ENCODE results near the gene DNAJA1. TPM values are rescaled to one million over a fixed set of nuclear protein-coding genes. Genes with fewer than 3 reads are reported as not detected.
"Not testable (repeated sequence)": the region's sequence is repeated elsewhere in the genome, so short reads cannot be mapped to it uniquely, and the experiment has no call there.

DNAJA1 gene
- total RNA-seq = 214 TPM
- 100 to 1,000 TPM in 2 of 4 donors, 10 to 100 TPM in 2; 82.4 to 106 (median 99.1) TPM for polyA plus RNA-seq

DNA sequence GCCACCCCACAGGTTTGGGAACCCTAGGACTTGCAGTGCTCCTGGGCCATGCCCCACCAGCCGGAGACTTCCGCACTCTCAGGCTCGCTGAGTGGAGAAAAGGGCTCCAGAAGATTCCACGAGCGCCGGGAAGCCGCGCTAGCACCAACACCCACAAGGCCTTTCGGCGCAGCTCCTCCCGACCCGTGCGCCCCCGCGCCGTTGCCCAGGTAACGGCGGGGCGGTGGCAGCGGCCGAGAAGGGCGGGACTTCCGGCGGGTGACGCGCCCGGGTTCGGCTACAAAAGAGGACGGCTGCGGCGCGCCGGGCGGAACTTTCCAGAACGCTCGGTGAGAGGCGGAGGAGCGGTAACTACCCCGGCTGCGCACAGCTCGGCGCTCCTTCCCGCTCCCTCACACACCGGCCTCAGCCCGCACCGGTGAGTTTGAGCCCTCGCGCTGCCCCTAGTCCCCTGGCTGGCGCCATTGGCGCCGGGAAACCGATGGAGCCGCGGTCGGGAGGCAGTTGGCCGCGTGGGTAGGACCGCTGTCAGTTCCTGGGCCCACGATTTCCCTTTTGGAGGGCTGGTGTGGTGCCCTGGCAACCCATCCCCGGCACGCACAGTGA is at the start of gene DNAJA1:
Gene DNAJA1 (plus strand): TSS at position 308 of the 606 bp plus-strand sequence. CDS start 1,212 bp downstream, outside the sequence.
- no peaks in the 10 kb centered on the region for H3K27me3 ChIP-seq (ENCODE audit: control insufficient read depth, insufficient read depth, low read length)
- ATAC-seq (ENCODE audit: low read depth in 2 of 2) = peak; percentile 89 to 91
- H3K36me3 ChIP-seq (ENCODE audit: control insufficient read depth, insufficient read depth, low read length) = peaks cover 27% of the 10 kb centered on the region
- peak within 1 kb of the TSS; percentile 95 to 98 (median 98) for H3K4me3 Mint-ChIP-seq
- DNase-seq = peak; percentile 91 to 97 (median 95)
- H3K4me1 Mint-ChIP-seq = peaks cover 50 to 83% (median 64%) of the 10 kb centered on the region in 4 donors
- H3K9me3 Mint-ChIP-seq = no peaks in the 10 kb centered on the region
- H3K4me3 ChIP-seq (ENCODE audit: low read depth, low read length) = peak within 1 kb of the TSS; percentile 92
- peaks cover 50% of the 10 kb centered on the region for H3K4me1 ChIP-seq (ENCODE audit: control insufficient read depth, insufficient read depth, low read length, poor library complexity, severe bottlenecking)
- peaks cover 27% of the 10 kb centered on the region for H3K36me3 Mint-ChIP-seq
- H3K27me3 Mint-ChIP-seq = no peaks in the 10 kb centered on the region
- H3K27ac ChIP-seq (ENCODE audit: insufficient read depth, low read length, poor library complexity, severe bottlenecking) = peak within 1 kb of the TSS; percentile 99
- peak within 1 kb of the TSS; percentile 79 to 97 (median 92) for H3K27ac Mint-ChIP-seq
- no peaks in the 10 kb centered on the region for H3K9me3 ChIP-seq (ENCODE audit: control insufficient read depth in 2 of 2, low read length in 2 of 2)

DNA sequence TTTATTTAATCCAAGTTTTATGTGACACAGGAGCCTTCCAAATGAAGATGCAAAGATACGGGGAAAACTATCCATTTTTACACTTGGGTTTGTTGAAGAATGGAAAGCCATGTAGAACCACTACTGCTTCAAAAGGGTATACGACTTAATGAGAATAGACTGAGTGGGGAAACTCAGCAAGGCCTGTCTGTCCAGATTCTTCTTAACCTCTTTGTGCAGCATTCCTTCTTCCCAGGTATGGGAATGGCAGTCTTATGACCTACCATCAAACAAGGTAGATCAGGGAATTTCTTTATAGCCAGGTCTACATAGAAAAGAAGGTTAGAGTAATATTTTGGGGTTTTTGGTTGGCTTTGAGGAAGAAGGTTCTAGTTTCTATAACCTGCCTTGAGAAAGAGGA is 47.0 kb upstream of the DNAJA1 start:
- Histone ChIP-seq H3K27me3 (ENCODE audit: control insufficient read depth, insufficient read depth, low read length) (no peaks in the 10 kb centered on the region), H3K4me1 (ENCODE audit: control insufficient read depth, insufficient read depth, low read length, poor library complexity, severe bottlenecking) (no peaks in the 10 kb centered on the region), H3K27ac (ENCODE audit: insufficient read depth, low read length, poor library complexity, severe bottlenecking) (no peak overlapping the region), H3K4me3 (ENCODE audit: low read depth, low read length) (no peak overlapping the region), H3K9me3 (ENCODE audit: control insufficient read depth in 2 of 2, low read length in 2 of 2) (no peaks in the 10 kb centered on the region), H3K36me3 (ENCODE audit: control insufficient read depth, insufficient read depth, low read length) (peaks cover 49% of the 10 kb centered on the region)
- peaks cover 0 to 7% (median 4%) of the 10 kb centered on the region in 4 donors for H3K4me1 Mint-ChIP-seq
- no peak overlapping the region for H3K4me3 Mint-ChIP-seq
- DNase-seq (no peak), ATAC-seq (ENCODE audit: low read depth in 2 of 2) (no peak)
- H3K36me3 Mint-ChIP-seq = peaks cover 35% of the 10 kb centered on the region
- H3K27ac Mint-ChIP-seq = peak overlapping the region in 1 of 3 donors; percentile 1
- H3K27me3 Mint-ChIP-seq = no peaks in the 10 kb centered on the region
- no peaks in the 10 kb centered on the region for H3K9me3 Mint-ChIP-seq

DNA sequence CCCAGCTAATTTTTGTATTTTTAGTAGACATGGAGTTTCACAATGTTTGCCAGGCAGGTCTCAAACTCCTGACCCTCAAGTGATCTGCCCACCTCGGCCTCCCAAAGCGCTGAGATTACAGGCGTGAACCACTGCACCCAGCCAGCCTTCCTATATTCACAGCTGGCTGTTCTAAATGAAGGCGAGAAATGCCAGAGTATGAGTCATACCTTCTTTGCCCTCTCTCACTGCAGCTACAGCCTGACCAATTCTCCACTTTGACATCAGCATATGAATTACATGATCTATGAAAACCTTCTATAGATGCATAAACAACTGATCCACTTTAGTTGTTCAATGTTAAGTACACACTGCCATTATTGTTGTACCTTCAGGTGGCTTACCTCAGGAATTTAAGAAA is 38.1 kb upstream of the DNAJA1 start:
- Mint-ChIP-seq H3K9me3 (no peaks in the 10 kb centered on the region), H3K4me3 (no peak overlapping the region), H3K36me3 (peaks cover 46% of the 10 kb centered on the region), H3K27me3 (no peaks in the 10 kb centered on the region), H3K4me1 (peaks cover 6 to 14% (median 11%) of the 10 kb centered on the region in 4 donors), H3K27ac (no peak overlapping the region)
- Histone ChIP-seq H3K4me3 (ENCODE audit: low read depth, low read length) (no peak overlapping the region), H3K9me3 (ENCODE audit: control insufficient read depth in 2 of 2, low read length in 2 of 2) (no peaks in the 10 kb centered on the region), H3K27me3 (ENCODE audit: control insufficient read depth, insufficient read depth, low read length) (no peaks in the 10 kb centered on the region), H3K36me3 (ENCODE audit: control insufficient read depth, insufficient read depth, low read length) (peaks cover 70% of the 10 kb centered on the region), H3K27ac (ENCODE audit: insufficient read depth, low read length, poor library complexity, severe bottlenecking) (no peak overlapping the region), H3K4me1 (ENCODE audit: control insufficient read depth, insufficient read depth, low read length, poor library complexity, severe bottlenecking) (no peaks in the 10 kb centered on the region)
- DNase-seq = no peak
- ATAC-seq (ENCODE audit: low read depth in 2 of 2) = no peak

DNA sequence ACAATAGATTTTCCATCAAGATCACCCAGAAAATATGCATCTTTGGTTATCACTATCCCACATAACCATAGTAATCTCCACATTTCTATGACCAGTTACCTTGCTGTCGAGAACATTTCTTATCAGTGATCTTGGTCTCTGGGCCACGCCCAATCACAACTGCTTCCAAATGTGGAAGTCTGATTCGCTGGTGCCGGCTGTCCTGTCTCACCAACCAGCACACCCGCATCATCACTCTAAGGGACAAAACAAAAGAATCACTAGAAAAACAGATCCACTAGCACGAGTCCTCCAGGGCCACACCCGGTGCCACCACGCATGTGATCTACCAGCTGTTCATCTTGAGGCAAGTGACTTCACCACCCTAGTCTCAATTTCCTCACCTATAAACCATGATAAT is 35.4 kb upstream of the DNAJA1 start:
- Histone ChIP-seq H3K27me3 (ENCODE audit: control insufficient read depth, insufficient read depth, low read length) (no peaks in the 10 kb centered on the region), H3K4me1 (ENCODE audit: control insufficient read depth, insufficient read depth, low read length, poor library complexity, severe bottlenecking) (no peaks in the 10 kb centered on the region), H3K27ac (ENCODE audit: insufficient read depth, low read length, poor library complexity, severe bottlenecking) (no peak overlapping the region), H3K4me3 (ENCODE audit: low read depth, low read length) (no peak overlapping the region), H3K9me3 (ENCODE audit: control insufficient read depth in 2 of 2, low read length in 2 of 2) (no peaks in the 10 kb centered on the region), H3K36me3 (ENCODE audit: control insufficient read depth, insufficient read depth, low read length) (peaks cover 52% of the 10 kb centered on the region)
- DNase-seq = peak in 1 of 3 donors; percentile 35
- Mint-ChIP-seq H3K9me3 (no peaks in the 10 kb centered on the region), H3K4me3 (no peak overlapping the region), H3K4me1 (peaks cover 17 to 28% (median 25%) of the 10 kb centered on the region in 4 donors), H3K27me3 (no peaks in the 10 kb centered on the region), H3K36me3 (peaks cover 53% of the 10 kb centered on the region), H3K27ac (peak overlapping the region in 2 of 3 donors; percentile 41 to 58)
- no peak for ATAC-seq (ENCODE audit: low read depth in 2 of 2)

DNA sequence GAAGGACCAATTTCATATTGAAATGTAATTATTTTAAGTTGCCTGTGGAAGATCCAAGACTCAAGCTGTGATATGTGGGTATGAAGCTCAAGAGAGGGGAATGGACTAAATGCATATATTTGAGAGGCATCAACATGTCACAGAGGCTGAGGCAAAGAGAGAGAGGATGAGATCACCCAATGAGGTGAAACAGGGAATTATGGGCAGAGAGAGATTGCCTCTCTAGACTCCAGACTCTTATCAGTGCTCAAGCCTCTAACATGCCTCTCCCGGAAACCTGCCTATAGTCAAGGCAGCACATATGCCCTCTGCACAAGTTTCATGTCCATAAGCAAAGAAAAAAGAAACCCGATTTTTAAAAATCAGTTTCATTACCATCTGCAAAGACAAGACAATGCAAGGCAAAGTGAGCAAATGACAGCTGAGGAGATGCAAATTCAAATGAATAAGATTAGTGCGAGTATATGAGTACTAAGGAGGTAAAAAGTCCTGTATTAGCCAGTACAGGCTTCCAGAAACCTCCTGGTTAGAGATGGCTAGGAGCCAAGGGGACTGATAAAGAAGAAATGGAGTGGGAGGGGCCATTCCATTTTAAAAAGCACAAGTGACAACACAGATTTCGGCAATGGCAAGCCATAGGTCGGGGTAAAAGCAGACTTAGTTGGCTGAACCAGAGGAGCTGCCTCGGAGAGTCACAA is 33.0 kb upstream of the DNAJA1 start:
- Histone ChIP-seq H3K27ac (ENCODE audit: insufficient read depth, low read length, poor library complexity, severe bottlenecking) (no peak overlapping the region), H3K27me3 (ENCODE audit: control insufficient read depth, insufficient read depth, low read length) (no peaks in the 10 kb centered on the region), H3K36me3 (ENCODE audit: control insufficient read depth, insufficient read depth, low read length) (peaks cover 56% of the 10 kb centered on the region), H3K4me3 (ENCODE audit: low read depth, low read length) (no peak overlapping the region), H3K4me1 (ENCODE audit: control insufficient read depth, insufficient read depth, low read length, poor library complexity, severe bottlenecking) (no peaks in the 10 kb centered on the region), H3K9me3 (ENCODE audit: control insufficient read depth in 2 of 2, low read length in 2 of 2) (no peaks in the 10 kb centered on the region)
- H3K9me3 Mint-ChIP-seq = no peaks in the 10 kb centered on the region
- peak overlapping the region; percentile 53 to 71 (median 60) for H3K27ac Mint-ChIP-seq
- DNase-seq (no peak), ATAC-seq (ENCODE audit: low read depth in 2 of 2) (no peak)
- H3K36me3 Mint-ChIP-seq = peaks cover 65% of the 10 kb centered on the region
- H3K4me3 Mint-ChIP-seq = peak overlapping the region in 1 of 4 donors; percentile 9
- H3K4me1 Mint-ChIP-seq = peaks cover 23 to 40% (median 35%) of the 10 kb centered on the region in 4 donors
- no peaks in the 10 kb centered on the region for H3K27me3 Mint-ChIP-seq

DNA sequence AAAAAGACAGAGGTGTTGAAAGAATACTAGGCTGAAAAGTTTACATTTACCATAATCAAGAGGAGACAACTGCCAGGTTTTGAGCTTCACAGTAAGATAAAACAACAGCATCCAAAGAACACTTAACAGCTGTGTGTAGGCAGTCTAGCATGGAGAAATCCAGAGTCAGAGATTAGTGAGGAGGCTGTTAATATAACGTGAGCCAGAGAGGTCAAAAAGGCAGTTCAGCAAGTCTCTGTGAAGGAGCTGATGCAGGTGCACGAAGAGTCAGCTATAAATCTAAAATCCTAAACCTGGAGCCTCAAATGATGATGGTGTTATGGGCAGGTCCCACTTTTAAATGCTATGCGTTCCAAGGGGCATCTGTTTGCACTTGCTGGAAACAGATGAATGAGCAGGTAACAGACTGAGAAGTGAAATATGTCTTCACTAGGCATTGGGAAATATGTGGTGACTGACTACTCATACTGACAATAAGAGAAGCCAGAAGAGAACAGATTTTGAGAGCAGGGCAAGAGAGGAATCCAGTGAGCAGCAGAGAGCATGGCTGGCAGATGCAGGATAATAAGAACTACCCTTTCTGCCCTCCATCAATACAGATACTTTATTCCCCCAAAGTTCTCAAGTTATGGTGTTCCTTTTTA is 32.4 kb upstream of the DNAJA1 start:
- H3K4me1 Mint-ChIP-seq = peaks cover 28 to 45% (median 41%) of the 10 kb centered on the region in 4 donors
- H3K36me3 ChIP-seq (ENCODE audit: control insufficient read depth, insufficient read depth, low read length) = peaks cover 54% of the 10 kb centered on the region
- ATAC-seq (ENCODE audit: low read depth in 2 of 2) (no peak), DNase-seq (no peak)
- H3K27ac ChIP-seq (ENCODE audit: insufficient read depth, low read length, poor library complexity, severe bottlenecking) = no peak overlapping the region
- H3K27me3 Mint-ChIP-seq = no peaks in the 10 kb centered on the region
- no peak overlapping the region for H3K4me3 Mint-ChIP-seq
- no peaks in the 10 kb centered on the region for H3K9me3 Mint-ChIP-seq
- H3K4me1 ChIP-seq (ENCODE audit: control insufficient read depth, insufficient read depth, low read length, poor library complexity, severe bottlenecking) = no peaks in the 10 kb centered on the region
- H3K27ac Mint-ChIP-seq = peak overlapping the region in 2 of 3 donors; percentile 60 to 71
- peaks cover 65% of the 10 kb centered on the region for H3K36me3 Mint-ChIP-seq
- H3K4me3 ChIP-seq (ENCODE audit: low read depth, low read length) = no peak overlapping the region
- no peaks in the 10 kb centered on the region for H3K9me3 ChIP-seq (ENCODE audit: control insufficient read depth in 2 of 2, low read length in 2 of 2)
- no peaks in the 10 kb centered on the region for H3K27me3 ChIP-seq (ENCODE audit: control insufficient read depth, insufficient read depth, low read length)

DNA sequence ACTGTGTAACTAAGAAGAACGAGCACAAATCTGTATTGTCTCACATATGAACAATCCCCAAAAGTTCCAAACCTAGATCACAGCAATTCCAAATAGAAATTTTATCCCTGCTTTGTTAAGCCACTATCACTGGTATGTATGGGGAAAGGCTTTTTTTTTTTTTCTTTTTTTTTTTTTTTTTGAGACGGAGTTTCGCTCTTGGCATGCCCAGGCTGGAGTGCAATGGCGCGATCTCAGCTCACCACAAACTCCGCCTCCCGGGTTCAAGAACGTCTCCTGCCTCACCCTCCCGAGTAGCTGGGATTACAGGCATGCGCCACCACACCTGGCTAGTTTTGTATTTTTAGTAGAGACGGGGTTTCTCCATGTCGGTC is 24.4 kb upstream of the DNAJA1 start:
- H3K27me3 Mint-ChIP-seq; H3K9me3 ChIP-seq (ENCODE audit: control insufficient read depth in 2 of 2, low read length in 2 of 2); ATAC-seq (ENCODE audit: low read depth in 2 of 2); H3K9me3 Mint-ChIP-seq; H3K27me3 ChIP-seq (ENCODE audit: control insufficient read depth, insufficient read depth, low read length): not testable (repeated sequence)
- H3K4me3 ChIP-seq (ENCODE audit: low read depth, low read length) = peak overlapping the region; percentile 98
- Mint-ChIP-seq H3K4me3 (peak overlapping the region; percentile 97 to 98 (median 98)), H3K4me1 (peaks cover 18 to 49% (median 40%) of the 10 kb centered on the region in 4 donors), H3K27ac (peak overlapping the region in 2 of 3 donors; percentile 99 to 100), H3K36me3 (peaks cover 20% of the 10 kb centered on the region)
- peak overlapping the region; percentile 96 for H3K27ac ChIP-seq (ENCODE audit: insufficient read depth, low read length, poor library complexity, severe bottlenecking)
- DNase-seq = peak in 1 of 3 donors; percentile 26
- H3K4me1 ChIP-seq (ENCODE audit: control insufficient read depth, insufficient read depth, low read length, poor library complexity, severe bottlenecking) = peaks cover 22% of the 10 kb centered on the region
- H3K36me3 ChIP-seq (ENCODE audit: control insufficient read depth, insufficient read depth, low read length) = peaks cover 18% of the 10 kb centered on the region
